ENCODE data around the gene RNF13. TPM values are rescaled to one million over a fixed set of nuclear protein-coding genes. Genes with fewer than 3 reads are reported as not detected.
"Not testable (repeated sequence)": the region's sequence is repeated elsewhere in the genome, so short reads cannot be mapped to it uniquely, and the experiment has no call there.

Gene RNF13
- total RNA-seq, 1 experiment from 2014 or later = 63.7 TPM

GRCh38 chr3:149977386-149977785, 164.4 kb downstream of the RNF13 start:
- no peak for DNase-seq (ENCODE audit: extremely low read depth, low read depth)

- DNase-seq (ENCODE audit: extremely low read depth, low read depth) = not testable (repeated sequence)
Observed at GRCh38 chr3:149981979-149982378, 169.0 kb downstream of the RNF13 start.

GRCh38 chr3:149983053-149983452, 170.0 kb downstream of the RNF13 start:
- not testable (repeated sequence) for DNase-seq (ENCODE audit: extremely low read depth, low read depth)

- no peak for DNase-seq (ENCODE audit: extremely low read depth, low read depth)
Observed at GRCh38 chr3:149983628-149984027, 170.6 kb downstream of the RNF13 start.

- no peak for DNase-seq (ENCODE audit: extremely low read depth, low read depth)
Observed at GRCh38 chr3:149989307-149989706, 176.3 kb downstream of the RNF13 start.

- DNase-seq (ENCODE audit: extremely low read depth, low read depth) = no peak
Observed at GRCh38 chr3:149990423-149990948, 177.5 kb downstream of the RNF13 start.

GRCh38 chr3:149992416-149993058, 179.5 kb downstream of the RNF13 start:
- no peak for DNase-seq (ENCODE audit: extremely low read depth, low read depth)

GRCh38 chr3:149998946-149999345, 185.9 kb downstream of the RNF13 start:
- DNase-seq (ENCODE audit: extremely low read depth, low read depth) = no peak

- no peak for DNase-seq (ENCODE audit: extremely low read depth, low read depth)
Observed at GRCh38 chr3:149999421-149999820, 186.4 kb downstream of the RNF13 start.

- no peak for DNase-seq (ENCODE audit: extremely low read depth, low read depth)
Observed at GRCh38 chr3:150000641-150001040, 187.6 kb downstream of the RNF13 start.

GRCh38 chr3:150005243-150006112, 192.5 kb downstream of the RNF13 start:
- no peak for DNase-seq (ENCODE audit: extremely low read depth, low read depth)

GRCh38 chr3:150006794-150007193, 193.8 kb downstream of the RNF13 start:
- DNase-seq (ENCODE audit: extremely low read depth, low read depth) = no peak

Small RNA genes lying within 50 kb of the gene (small RNA-seq; reads per million reads assigned to genes)
- gene RNU6-507P (0 reads per million in 2 experiments), gene RNU6-720P (0 reads per million in 2 experiments)

Other genes with a start within 250 kb of the RNF13 start
- 43.1 and 48.2 TPM in 2 replicates for gene WWTR1, start 155.2 kb upstream of the RNF13 start, total RNA-seq (2014; rRNA removed; shearing (Covaris generic))
- 38.2 and 43.4 TPM in 2 replicates for gene COMMD2, start 60.7 kb upstream of the RNF13 start, total RNA-seq (2014; rRNA removed; shearing (Covaris generic))
- not detected in 2 replicates for gene ANKUB1, start 20.7 kb upstream of the RNF13 start, total RNA-seq (2014; rRNA removed; shearing (Covaris generic))
- 179 and 197 TPM in 2 replicates for gene PFN2, start 157.7 kb downstream of the RNF13 start, total RNA-seq (2014; rRNA removed; shearing (Covaris generic))

All from NCI-H460 (cell line).